ENCODE results near the gene RNU6-1. TPM values are rescaled to one million over a fixed set of nuclear protein-coding genes. Genes with fewer than 3 reads are reported as not detected.

RNU6-1 gene
- polyA plus RNA-seq, 1 of the 3 experiments (the other 2 are of a cell fraction), result not detected

- H4K20me1 ChIP-seq (ENCODE audit: insufficient read depth), result no peaks in the 10 kb centered on the region
- 86% methylated on average over 4 of the region's 4 CpGs for WGBS (ENCODE audit: low lambda C conversion rate)
- CTCF ChIA-PET, result interaction anchor here (0.6 to 0.9 kb wide), 4 partner anchors 11 to 271 kb away, joined by 3 read pairs; no protein-coding TSS in a partner anchor
- TF ChIP-seq TEAD4 (IDR thresholded peaks at IDR 0.05; ENCODE audit: borderline replicate concordance, insufficient read depth), result no peak
- TF ChIP-seq JUND (IDR thresholded peaks at IDR 0.05), result no peak
- no peak for TF ChIP-seq YY1 (IDR thresholded peaks at IDR 0.05; ENCODE audit: low read depth)
- no peak for TF ChIP-seq REST (IDR thresholded peaks at IDR 0.05; ENCODE audit: low read depth, low read length)
- TF ChIP-seq CHD2 (IDR thresholded peaks at IDR 0.05; ENCODE audit: low read length, partially characterized antibody), result no peak
- no peak for TF ChIP-seq RAD21 (IDR thresholded peaks at IDR 0.05; ENCODE audit: low read length)
- TF ChIP-seq FOSL2 (IDR thresholded peaks at IDR 0.05; ENCODE audit: borderline replicate concordance, low read depth), result no peak
- TF ChIP-seq FOXJ3 (CRISPR knock-in tag; IDR thresholded peaks at IDR 0.05), result no peak
- POLR2A ChIA-PET, result no interaction called here
- H3K9me3 ChIP-seq, result peaks cover 8% of the 10 kb centered on the region; the same call in 1 of the 2 replicates
- H3K9ac ChIP-seq, result no peak overlapping the region
- H3K4me2 ChIP-seq, result no peak overlapping the region
- no peak for DNase-seq
- H2AFZ ChIP-seq (ENCODE audit: low read depth), result no peak overlapping the region
- H3F3A ChIP-seq (replicated peaks; ENCODE audit: insufficient read depth), result peaks cover 4% of the 10 kb centered on the region
- H3K4me1 ChIP-seq (ENCODE audit: control insufficient read depth in 1 of 2, insufficient read depth in 2 of 2, low read depth in 1 of 2, low read length in 1 of 2), result peaks cover 7 to 16% of the 10 kb centered on the region in 2 experiments
- no peak overlapping the region for H3K27ac ChIP-seq (ENCODE audit: low read depth in 2 of 2, low read length in 1 of 2)
- H3K4me3 ChIP-seq (ENCODE audit: low read depth in 2 of 2, low read length in 1 of 2), result no peak overlapping the region
- peaks cover 0 to 15% of the 10 kb centered on the region in 2 experiments for H3K36me3 ChIP-seq (replicated peaks in 1 of 2; ENCODE audit: control insufficient read depth in 1 of 2, insufficient read depth in 2 of 2, low read length in 1 of 2)
- no peaks in the 10 kb centered on the region for H3K27me3 ChIP-seq (ENCODE audit: insufficient read depth)
- H3K9me2 ChIP-seq, result no peaks in the 10 kb centered on the region
- H3K79me2 ChIP-seq (ENCODE audit: insufficient read depth), result no peaks in the 10 kb centered on the region
These were observed 44.8 kb downstream of the RNU6-1 start for GRCh38 chr15:67794832-67795574.

- H3K4me1 ChIP-seq (ENCODE audit: control insufficient read depth in 1 of 2, insufficient read depth in 2 of 2, low read depth in 1 of 2, low read length in 1 of 2), result peaks cover 7% of the 10 kb centered on the region in 2 experiments
- peak overlapping the region in 1 of 2 experiments; percentile 26; a peak in 1 of 4 replicates for H3K27ac ChIP-seq (ENCODE audit: low read depth in 2 of 2, low read length in 1 of 2)
- H3F3A ChIP-seq (replicated peaks; ENCODE audit: insufficient read depth), result peaks cover 4% of the 10 kb centered on the region
- no peaks in the 10 kb centered on the region for H4K20me1 ChIP-seq (ENCODE audit: insufficient read depth)
- WGBS (ENCODE audit: low lambda C conversion rate), result 30% methylated on average over 8 of the region's 8 CpGs
- H3K27me3 ChIP-seq (ENCODE audit: insufficient read depth), result no peaks in the 10 kb centered on the region
- H3K9ac ChIP-seq, result no peak overlapping the region
- H3K4me3 ChIP-seq (ENCODE audit: low read depth in 2 of 2, low read length in 1 of 2), result no peak overlapping the region
- H3K36me3 ChIP-seq (replicated peaks in 1 of 2; ENCODE audit: control insufficient read depth in 1 of 2, insufficient read depth in 2 of 2, low read length in 1 of 2), result peaks cover 0 to 15% of the 10 kb centered on the region in 2 experiments
- H2AFZ ChIP-seq (ENCODE audit: low read depth), result no peak overlapping the region
- DNase-seq, result no peak
- ChIA-PET POLR2A (no interaction called here), CTCF (interaction anchor here (0.8 kb wide), 1 partner anchor 43 kb away, joined by 3 read pairs; no protein-coding TSS in a partner anchor)
- peak overlapping the region; percentile 16; the same call in 1 of the 2 replicates for H3K4me2 ChIP-seq
- peaks cover 8% of the 10 kb centered on the region; the same call in 1 of the 2 replicates for H3K9me3 ChIP-seq
- H3K79me2 ChIP-seq (ENCODE audit: insufficient read depth), result no peaks in the 10 kb centered on the region
- no peaks in the 10 kb centered on the region for H3K9me2 ChIP-seq
- TF ChIP-seq RAD21 (IDR thresholded peaks at IDR 0.05; ENCODE audit: low read length) (no peak), EP300 (IDR thresholded peaks at IDR 0.05; ENCODE audit: borderline replicate concordance in 1 of 2, low read depth in 1 of 2, low read length in 1 of 2) (peak; percentile 6 to 81; a peak in 2 of 4 replicates), ZBTB33 (IDR thresholded peaks at IDR 0.05; ENCODE audit: borderline replicate concordance, low read depth) (0 out of 2 replicates have a peak, but pooled peaks have one; percentile 26), FOSL2 (IDR thresholded peaks at IDR 0.05; ENCODE audit: borderline replicate concordance, low read depth) (peak; percentile 68), POLR2AphosphoS5 (IDR thresholded peaks at IDR 0.05; ENCODE audit: low read depth, low read length) (peak; percentile 44; the same call in 1 of the 2 replicates), PBX3 (IDR thresholded peaks at IDR 0.05) (peak; percentile 94), EZH2phosphoT487 (IDR thresholded peaks at IDR 0.05; ENCODE audit: borderline replicate concordance, low read depth) (no peak), RFX5 (IDR thresholded peaks at IDR 0.05; ENCODE audit: low read length) (no peak), SIN3A (IDR thresholded peaks at IDR 0.05; ENCODE audit: borderline replicate concordance, low read depth, low read length) (0 out of 2 replicates have a peak, but pooled peaks have one; percentile 41), NFIC (IDR thresholded peaks at IDR 0.05; ENCODE audit: borderline replicate concordance) (peak; percentile 87), USF1 (IDR thresholded peaks at IDR 0.05; ENCODE audit: borderline replicate concordance, low read depth) (0 out of 2 replicates have a peak, but pooled peaks have one; percentile 28)
These were observed 47.4 kb downstream of the RNU6-1 start for GRCh38 chr15:67792250-67792942.

Measured in SK-N-SH (cell line).